Measurements from ENCODE around the gene SHC2. TPM values are rescaled to one million over a fixed set of nuclear protein-coding genes. Genes with fewer than 3 reads are reported as not detected.

Gene SHC2
- total and polyA plus RNA-seq, 4 donors: 11.2 to 23.1 (median 14.5) TPM

- DNase-seq: no peak
- no peak for TF ChIP-seq CTCF (IDR thresholded peaks at IDR 0.05; ENCODE audit: control extremely low read depth, extremely low read depth)
- no peak overlapping the region for H3K4me3 ChIP-seq
- H3K27ac ChIP-seq (ENCODE audit: low read depth in 1 of 2, low read length in 1 of 2): no peak overlapping the region
- H3K4me1 ChIP-seq (ENCODE audit: control insufficient read depth in 5 of 5, insufficient read depth in 5 of 5, low read length in 5 of 5): peaks cover 0 to 7% (median 0%) of the 10 kb centered on the region in 5 donors
- H3K9ac ChIP-seq (ENCODE audit: insufficient read depth in 1 of 2, low read length in 2 of 2): no peak overlapping the region
- H3K36me3 ChIP-seq (ENCODE audit: control insufficient read depth in 4 of 4, insufficient read depth in 4 of 4, low read length in 4 of 4): no peaks in the 10 kb centered on the region
- no peak for ATAC-seq (ENCODE audit: insufficient read depth, low FRiP score)
- WGBS, 2 donors: 1 to 2% methylated on average over 16 to 36 of the region's 36 CpGs
- H3K27me3 ChIP-seq (ENCODE audit: control insufficient read depth in 3 of 3, insufficient read depth in 3 of 3, low read length in 2 of 3): peaks cover 0 to 29% (median 13%) of the 10 kb centered on the region in 3 donors
- H3K9me3 ChIP-seq (ENCODE audit: control insufficient read depth in 4 of 4, insufficient read depth in 3 of 4, low read length in 3 of 4): peaks cover 0 to 3% (median 0%) of the 10 kb centered on the region in 4 donors
These were observed 36.6 kb upstream of the SHC2 start for GRCh38 chr19:497491-497868.

DNA sequence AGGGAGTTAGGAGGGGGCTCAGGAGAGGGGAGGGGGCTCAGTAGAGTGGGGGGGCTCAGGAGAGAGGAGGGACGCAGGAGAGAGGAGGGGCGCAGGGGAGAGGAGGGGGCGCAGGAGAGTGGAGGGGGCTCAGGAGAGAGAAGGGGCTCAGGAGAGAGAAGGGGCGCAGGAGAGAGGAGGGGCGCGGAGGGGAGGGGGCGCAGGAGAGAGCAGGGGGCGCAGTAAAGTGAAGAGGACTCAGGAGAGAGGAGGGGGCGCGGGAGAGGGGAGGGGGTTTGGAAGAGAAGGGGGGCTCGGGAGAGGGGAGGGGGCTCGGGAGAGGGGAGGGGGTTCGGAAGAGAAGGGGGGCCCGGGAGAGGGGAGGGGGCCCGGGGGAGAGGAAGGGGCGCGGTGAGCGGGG lies 36.2 kb upstream of the SHC2 start:
- TF ChIP-seq CTCF (IDR thresholded peaks at IDR 0.05; ENCODE audit: control extremely low read depth, extremely low read depth): no peak
- no peak overlapping the region for H3K4me3 ChIP-seq
- peaks cover 0 to 7% (median 0%) of the 10 kb centered on the region in 5 donors for H3K4me1 ChIP-seq (ENCODE audit: control insufficient read depth in 5 of 5, insufficient read depth in 5 of 5, low read length in 5 of 5)
- peaks cover 0 to 29% (median 13%) of the 10 kb centered on the region in 3 donors for H3K27me3 ChIP-seq (ENCODE audit: control insufficient read depth in 3 of 3, insufficient read depth in 3 of 3, low read length in 2 of 3)
- H3K9me3 ChIP-seq (ENCODE audit: control insufficient read depth in 4 of 4, insufficient read depth in 3 of 4, low read length in 3 of 4): peaks cover 0 to 3% (median 0%) of the 10 kb centered on the region in 4 donors
- H3K9ac ChIP-seq (ENCODE audit: insufficient read depth in 1 of 2, low read length in 2 of 2): no peak overlapping the region
- H3K27ac ChIP-seq (ENCODE audit: low read depth in 1 of 2, low read length in 1 of 2): no peak overlapping the region
- ATAC-seq (ENCODE audit: insufficient read depth, low FRiP score) (no peak), DNase-seq (no peak)
- 7% methylated on average over 16 to 18 of the region's 18 CpGs for WGBS, 2 donors
- H3K36me3 ChIP-seq (ENCODE audit: control insufficient read depth in 4 of 4, insufficient read depth in 4 of 4, low read length in 4 of 4): no peaks in the 10 kb centered on the region

- H3K4me1 ChIP-seq (ENCODE audit: control insufficient read depth in 5 of 5, insufficient read depth in 5 of 5, low read length in 5 of 5): peaks cover 0 to 7% (median 0%) of the 10 kb centered on the region in 5 donors
- H3K9ac ChIP-seq (ENCODE audit: insufficient read depth in 1 of 2, low read length in 2 of 2): no peak within 1 kb of the TSS
- H3K27me3 ChIP-seq (ENCODE audit: control insufficient read depth in 3 of 3, insufficient read depth in 3 of 3, low read length in 2 of 3): peaks cover 0 to 29% (median 13%) of the 10 kb centered on the region in 3 donors
- DNase-seq (no peak), ATAC-seq (ENCODE audit: insufficient read depth, low FRiP score) (no peak)
- H3K4me3 ChIP-seq: no peak within 1 kb of the TSS
- no peak within 1 kb of the TSS for H3K27ac ChIP-seq (ENCODE audit: low read depth in 1 of 2, low read length in 1 of 2)
- TF ChIP-seq CTCF (IDR thresholded peaks at IDR 0.05; ENCODE audit: control extremely low read depth, extremely low read depth): no peak
- no peaks in the 10 kb centered on the region for H3K36me3 ChIP-seq (ENCODE audit: control insufficient read depth in 4 of 4, insufficient read depth in 4 of 4, low read length in 4 of 4)
- peaks cover 0 to 3% (median 0%) of the 10 kb centered on the region in 4 donors for H3K9me3 ChIP-seq (ENCODE audit: control insufficient read depth in 4 of 4, insufficient read depth in 3 of 4, low read length in 3 of 4)
- WGBS, 2 donors: 7 to 10% methylated on average over 30 to 33 of the region's 33 CpGs
These were observed 35.4 kb upstream of the SHC2 start, which contains the start of gene MADCAM1 for GRCh38 chr19:496112-496665. TSS of gene MADCAM1 (plus strand) at chr19:496486. CDS start at chr19:496500, 14 bp downstream.

Measured in lung (tissue), 12 donors.